Breast epithelium (tissue), 4 donors: ENCODE data around the gene GAD2. TPM values are rescaled to one million over a fixed set of nuclear protein-coding genes. Genes with fewer than 3 reads are reported as not detected.
A peak's percentile ranks its signal among the peaks of the same experiment; 100 is the strongest.

Experiments
- DNase-seq, 2 donors: peaks; one replicate each; pipeline ENCODE4 v3.0.0-alpha.2; 2019; ENCODE audit warnings: low spot score in 2 of 2
- H3K27ac ChIP-seq, 2 donors: fragments of 200-600 bp; sonication (generic) in 1 of 2; one replicate each; pipeline ENCODE4 v1.5.1; 2016 to 2019; ENCODE audit warnings: mild to moderate bottlenecking in 1 of 2
- H3K27me3 ChIP-seq, 2 donors: fragments of 200-600 bp; sonication (generic) in 1 of 2; one replicate each; pipeline versions ENCODE4 v1.5.1 to v1.6.0; 2017 to 2019; ENCODE audit warnings: control low read depth in 1 of 2, mild to moderate bottlenecking in 1 of 2
- H3K36me3 ChIP-seq: fragments of 200-600 bp; one replicate; pipeline ENCODE4 v1.5.1; 2019
- H3K4me1 ChIP-seq, 2 donors: fragments of 200-600 bp; sonication (generic); one replicate each; pipeline ENCODE4 v1.5.1; 2016 to 2019; ENCODE audit warnings: control low read depth in 1 of 2
- H3K4me3 ChIP-seq, 3 donors: fragments of 200-600 bp; sonication (generic); 1 replicate in 2 of 3; 2 replicates in 1 of 3; pipeline ENCODE4 v1.5.1; 2016 to 2019; ENCODE audit warnings: mild to moderate bottlenecking in 3 of 3, moderate library complexity in 2 of 3
- H3K9me3 ChIP-seq, 2 donors: fragments of 200-600 bp; sonication (generic) in 1 of 2; one replicate each; pipeline ENCODE4 v1.5.1; 2016 to 2019; ENCODE audit warnings: control low read depth in 1 of 2
- CTCF ChIP-seq, 3 donors: fragments of 450-650 bp; IDR thresholded peaks; one replicate each; pipeline ENCODE4 v1.5.1; 2016 to 2017; ENCODE audit warnings: antibody characterized with exemption in 3 of 3, mild to moderate bottlenecking in 3 of 3, moderate library complexity in 3 of 3
- POLR2A ChIP-seq: fragments of 450-650 bp; IDR thresholded peaks from one replicate; pipeline ENCODE4 v1.6.1; 2016; ENCODE audit warnings: antibody characterized with exemption, mild to moderate bottlenecking, moderate library complexity
- POLR2AphosphoS5 ChIP-seq, 3 donors: sonication (generic); formaldehyde crosslinking; IDR thresholded peaks; one replicate each; pipeline ENCODE4 v1.6.1; 2017; ENCODE audit warnings: antibody characterized with exemption in 3 of 3
- intact Hi-C: fragments of 100-400 bp; cut with DNase I; formaldehyde crosslinking; loops from one replicate; pipeline ENCODE4 v1.15.1; 2023; ENCODE audit warnings: low total_unique reads
- total RNA-seq, 3 donors: library from RNA; depleted of rRNA; stranded (reverse); fragments of >200 nt; gene quantifications; one replicate each; pipeline ENCODE4 v1.1.0, GENCODE V29; 2016

GAD2 gene
- total RNA-seq, 3 donors from 2014 or later = not detected

- Histone ChIP-seq H3K36me3 (no peaks in the 10 kb centered on the region), H3K4me3 (no peak overlapping the region), H3K27ac (no peak overlapping the region), H3K9me3 (no peaks in the 10 kb centered on the region), H3K4me1 (no peaks in the 10 kb centered on the region), H3K27me3 (peaks cover 0 to 4% of the 10 kb centered on the region in 2 donors)
- intact Hi-C loops = no loop called here
- no peak for DNase-seq
- no peak for TF ChIP-seq POLR2AphosphoS5 (IDR thresholded peaks at IDR 0.05)
- TF ChIP-seq POLR2A = no peak
- TF ChIP-seq CTCF (IDR thresholded peaks at IDR 0.05) = no peak
These were observed 35.4 kb downstream of the GAD2 start for GRCh38 chr10:26251925-26252324.

GRCh38 chr10:26254616-26255015 is 38.0 kb downstream of the GAD2 start:
- H3K27ac ChIP-seq = no peak overlapping the region
- no peak overlapping the region for H3K4me3 ChIP-seq
- no peaks in the 10 kb centered on the region for H3K4me1 ChIP-seq
- no peak for TF ChIP-seq POLR2AphosphoS5 (IDR thresholded peaks at IDR 0.05)
- no peak for TF ChIP-seq CTCF (IDR thresholded peaks at IDR 0.05)
- no peak for TF ChIP-seq POLR2A
- H3K9me3 ChIP-seq = no peaks in the 10 kb centered on the region
- H3K27me3 ChIP-seq = peaks cover 0 to 4% of the 10 kb centered on the region in 2 donors
- intact Hi-C loops = no loop called here
- DNase-seq = no peak
- no peaks in the 10 kb centered on the region for H3K36me3 ChIP-seq

- intact Hi-C loops = no loop called here
- no peaks in the 10 kb centered on the region for H3K9me3 ChIP-seq
- no peak overlapping the region for H3K27ac ChIP-seq
- no peak overlapping the region for H3K4me3 ChIP-seq
- TF ChIP-seq CTCF (IDR thresholded peaks at IDR 0.05) (no peak), POLR2A (no peak), POLR2AphosphoS5 (IDR thresholded peaks at IDR 0.05) (no peak)
- peaks cover 0 to 4% of the 10 kb centered on the region in 2 donors for H3K27me3 ChIP-seq
- no peaks in the 10 kb centered on the region for H3K4me1 ChIP-seq
- H3K36me3 ChIP-seq = no peaks in the 10 kb centered on the region
- no peak for DNase-seq
These were observed 42.8 kb downstream of the GAD2 start for GRCh38 chr10:26259341-26259740.

GRCh38 chr10:26269754-26270153 is 53.2 kb downstream of the GAD2 start:
- no peaks in the 10 kb centered on the region for H3K4me1 ChIP-seq
- peak overlapping the region in 1 of 3 donors; percentile 19 for H3K4me3 ChIP-seq
- no peak for TF ChIP-seq CTCF (IDR thresholded peaks at IDR 0.05)
- TF ChIP-seq POLR2AphosphoS5 (IDR thresholded peaks at IDR 0.05) = no peak
- TF ChIP-seq POLR2A = no peak
- peaks cover 0 to 6% of the 10 kb centered on the region in 2 donors for H3K27me3 ChIP-seq
- DNase-seq = no peak
- H3K27ac ChIP-seq = no peak overlapping the region
- intact Hi-C loops = no loop called here
- H3K36me3 ChIP-seq = no peaks in the 10 kb centered on the region
- H3K9me3 ChIP-seq = no peaks in the 10 kb centered on the region

- no peak for TF ChIP-seq POLR2A
- no peak for TF ChIP-seq POLR2AphosphoS5 (IDR thresholded peaks at IDR 0.05)
- TF ChIP-seq CTCF (IDR thresholded peaks at IDR 0.05) = no peak
- DNase-seq = no peak
- Histone ChIP-seq H3K27ac (no peak overlapping the region), H3K36me3 (no peaks in the 10 kb centered on the region), H3K4me1 (no peaks in the 10 kb centered on the region), H3K27me3 (no peaks in the 10 kb centered on the region), H3K9me3 (no peaks in the 10 kb centered on the region), H3K4me3 (no peak overlapping the region)
- intact Hi-C loops = no loop called here
These were observed 57.8 kb downstream of the GAD2 start for GRCh38 chr10:26274391-26274790.
